Stimulated activated CD8-positive, alpha-beta memory T cell treated with anti-CD3 and anti-CD28 coated beads, Interleukin-4, amount 100 ng/mL, for 1 hour (primary cell): Measurements from ENCODE around the gene PLIN5.

Experiments used
- DNase-seq, 2 donors: peaks; one replicate each; pipeline ENCODE4 v3.0.0-alpha.2; 2020; ENCODE audit warnings: low read depth in 2 of 2, low spot score in 1 of 2

Gene PLIN5

GRCh38 chr19:4492337-4493103 lies 42.5 kb downstream of the PLIN5 start:
- DNase-seq = no peak

DNA sequence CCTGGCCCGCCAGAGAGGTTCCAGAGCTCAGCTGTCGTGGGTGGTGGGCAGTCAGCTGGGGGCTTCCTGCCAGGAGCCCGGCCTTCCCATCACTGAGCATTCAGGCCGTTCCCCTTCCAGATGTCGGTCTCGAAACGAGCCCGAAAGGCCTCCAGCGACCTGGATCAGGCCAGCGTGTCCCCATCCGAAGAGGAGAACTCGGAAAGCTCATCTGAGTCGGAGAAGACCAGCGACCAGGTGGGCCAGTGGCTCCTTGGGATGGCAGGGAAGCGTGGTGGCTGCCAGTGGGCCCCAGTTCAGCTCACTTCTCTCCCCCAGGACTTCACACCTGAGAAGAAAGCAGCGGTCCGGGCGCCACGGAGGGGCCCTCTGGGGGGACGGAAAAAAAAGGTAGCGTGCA lies 43.6 kb downstream of the PLIN5 start:
- DNase-seq = no peak

GRCh38 chr19:4488496-4488895 lies 46.5 kb downstream of the PLIN5 start:
- no peak for DNase-seq

DNA sequence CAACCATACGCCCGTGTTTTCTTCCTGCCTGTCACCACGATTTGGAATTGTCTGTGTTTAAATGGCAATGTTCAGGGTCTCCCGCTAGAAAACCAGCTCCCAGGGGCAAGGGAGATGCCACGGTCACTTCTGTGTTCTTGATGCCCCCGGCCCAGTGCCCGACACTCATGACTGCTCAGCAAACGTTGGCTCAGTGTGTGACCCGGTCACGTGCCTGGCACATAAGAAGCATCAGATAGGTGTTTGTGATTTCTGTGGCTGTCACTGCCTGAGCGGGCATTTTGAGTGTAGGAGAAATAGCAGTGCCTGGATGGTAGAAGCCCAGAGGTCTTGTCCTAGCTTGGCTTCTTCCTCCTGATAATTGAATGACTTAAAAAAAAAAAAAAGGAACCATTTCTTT lies 47.5 kb downstream of the PLIN5 start:
- DNase-seq = no peak

DNA sequence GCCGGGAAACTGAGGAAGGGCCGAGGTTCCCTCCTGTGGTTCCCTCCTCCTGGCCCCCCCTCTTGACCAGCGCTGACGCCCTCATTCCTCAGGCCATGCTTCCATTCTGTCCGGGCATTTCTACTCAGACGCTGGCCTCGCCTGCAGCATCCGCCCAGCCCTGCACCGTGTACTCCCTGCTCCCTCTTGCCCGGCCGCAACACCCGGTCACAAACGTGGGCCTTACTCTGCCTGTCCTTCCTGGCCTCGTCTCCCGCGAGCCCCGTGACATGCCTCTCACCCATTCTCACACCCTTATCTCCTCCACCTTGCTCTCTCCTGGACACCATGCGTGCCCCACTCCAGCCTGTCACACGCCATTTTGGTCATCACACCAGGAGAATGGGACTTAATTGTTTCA lies 51.6 kb downstream of the PLIN5 start:
- DNase-seq = no peak

- DNase-seq = no peak
Measured at GRCh38 chr19:4482721-4483364, 52.2 kb downstream of the PLIN5 start.

DNA sequence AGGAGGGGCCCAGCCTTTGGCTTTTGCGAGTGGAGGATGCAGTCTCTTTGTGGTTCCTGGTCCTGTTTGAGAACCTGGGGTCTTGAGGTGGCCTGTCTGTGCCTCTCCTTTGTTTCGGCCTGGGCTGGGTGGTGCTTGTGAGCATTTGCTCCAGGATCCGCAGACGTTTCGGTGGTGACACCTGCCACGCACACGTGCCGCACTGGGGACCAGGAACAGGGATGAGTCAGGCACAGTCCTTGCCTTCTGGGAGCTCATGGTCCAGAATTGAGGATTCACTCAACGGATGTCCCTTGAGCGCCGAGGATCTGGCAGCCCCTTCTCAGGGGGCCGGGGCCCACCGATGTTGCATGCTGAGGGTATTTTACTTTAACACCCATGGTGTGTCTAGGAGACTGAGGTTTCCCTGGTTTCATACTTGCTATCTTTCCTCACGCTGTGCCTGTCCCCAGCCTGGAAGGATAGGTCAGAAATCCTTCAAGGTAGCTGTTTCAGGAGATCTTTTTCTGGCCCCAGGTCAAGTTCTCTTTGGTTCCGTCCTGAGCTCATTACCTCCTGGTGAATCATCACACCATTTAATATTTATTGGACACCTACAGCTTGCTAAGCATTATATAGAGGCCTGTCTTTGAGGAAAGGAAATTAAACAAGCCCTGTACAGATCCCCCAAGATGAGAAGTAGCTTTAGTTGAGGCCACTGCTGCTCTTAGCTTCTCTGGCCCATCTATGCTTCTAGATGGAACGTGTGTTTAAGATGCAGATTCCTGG lies 57.8 kb downstream of the PLIN5 start:
- DNase-seq = no peak

GRCh38 chr19:4474514-4475022 lies 60.5 kb downstream of the PLIN5 start:
- DNase-seq = no peak

GRCh38 chr19:4473763-4474513 lies 61.1 kb downstream of the PLIN5 start:
- no peak for DNase-seq

GRCh38 chr19:4473011-4473762 lies 61.8 kb downstream of the PLIN5 start:
- DNase-seq = no peak
